Smooth muscle cell (in vitro differentiated cells): ENCODE measurements around the gene TMEM143. TPM values are rescaled to one million over a fixed set of nuclear protein-coding genes. Genes with fewer than 3 reads are reported as not detected.

Source experiments
- DNase-seq: peaks from one replicate; lab custom pipeline; 2025; ENCODE audit not compliant: unreplicated experiment; lab: John Stamatoyannopoulos, UW
- H2AFZ ChIP-seq: fragments of 200-600 bp; sonication (generic); 2 replicates; pipeline ENCODE4 v1.6.0; 2016; ENCODE audit warnings: antibody characterized with exemption, low read depth, mild to moderate bottlenecking
- H3F3A ChIP-seq: fragments of 200-600 bp; sonication (generic); 2 replicates; pipeline ENCODE4 v1.6.0; 2017; ENCODE audit warnings: antibody characterized with exemption, low read depth
- H3K27ac ChIP-seq: fragments of 200-600 bp; sonication (generic); 2 replicates; pipeline ENCODE4 v1.5.1; 2016; ENCODE audit warnings: low read depth, mild to moderate bottlenecking
- H3K27me3 ChIP-seq: fragments of 200-600 bp; sonication (generic); 2 replicates; pipeline ENCODE4 v1.6.1; 2016; ENCODE audit warnings: low read depth, mild to moderate bottlenecking
- H3K36me3 ChIP-seq: fragments of 200-600 bp; sonication (generic); 2 replicates; pipeline ENCODE4 v1.5.1; 2016; ENCODE audit warnings: low read depth
- H3K4me1 ChIP-seq: fragments of 200-600 bp; sonication (generic); 2 replicates; pipeline ENCODE4 v1.5.1; 2016; ENCODE audit warnings: low read depth
- H3K4me2 ChIP-seq: fragments of 200-600 bp; sonication (generic); 2 replicates; pipeline ENCODE4 v1.6.0; 2016; ENCODE audit warnings: mild to moderate bottlenecking
- H3K4me3 ChIP-seq: fragments of 200-600 bp; sonication (generic); 2 replicates; pipeline ENCODE4 v1.5.1; 2016; ENCODE audit warnings: mild to moderate bottlenecking
- H3K79me2 ChIP-seq: fragments of 200-600 bp; sonication (generic); 2 replicates; pipeline ENCODE4 v1.6.0; 2016; ENCODE audit warnings: low read depth, mild to moderate bottlenecking
- H3K9ac ChIP-seq: fragments of 200-600 bp; sonication (generic); 2 replicates; pipeline ENCODE4 v1.6.0; 2016; ENCODE audit warnings: low read depth
- H3K9me3 ChIP-seq: fragments of 200-600 bp; sonication (generic); replicated peaks from 2 replicates; pipeline ENCODE4 v1.5.1; 2016; ENCODE audit warnings: low read depth
- H4K20me1 ChIP-seq: fragments of 200-600 bp; sonication (generic); 2 replicates; pipeline ENCODE4 v1.6.0; 2016; ENCODE audit warnings: low read depth
- WGBS: methylation state at CpG from one replicate; pipeline ENCODE4 v1.1.7; 2016; ENCODE audit warnings: low lambda C conversion rate; 5-methylcytosine and 5-hydroxymethylcytosine counted together
- polyA plus RNA-seq: library from polyadenylated mRNA; unstranded; fragments of >200 nt; fragmentation: Nextera tagmentation; extraction: Ambion mirVana; gene quantifications from 2 replicates; pipeline ENCODE4 v1.2.1, GENCODE V29; 2016
- total RNA-seq: library from RNA; depleted of rRNA; stranded (reverse); fragments of >200 nt; gene quantifications from 2 replicates; pipeline ENCODE4 v1.2.3, GENCODE V29; 2014
- TF ChIP-seq, protein P1 (sequence below): fragments of 200-600 bp; sonication (generic); IDR thresholded peaks from 2 replicates; pipeline ENCODE4 v1.5.1; 2017; ENCODE audit warnings: borderline replicate concordance, mild to moderate bottlenecking, antibody characterized with exemption; ENCODE audit not compliant: insufficient read depth, poor library complexity, severe bottlenecking

Gene TMEM143
- total and polyA plus RNA-seq, 2 experiments from 2014 or later = 3.8 to 11.2 TPM

- H3K79me2 ChIP-seq = peaks cover 32% of the 10 kb centered on the region
- peak; percentile 57 for DNase-seq
- peaks cover 27% of the 10 kb centered on the region for H3K4me1 ChIP-seq
- peak within 1 kb of the TSS; percentile 95 for H3K9ac ChIP-seq
- H3F3A ChIP-seq = peaks cover 5% of the 10 kb centered on the region
- H4K20me1 ChIP-seq = peaks cover 32% of the 10 kb centered on the region
- H3K36me3 ChIP-seq = no peaks in the 10 kb centered on the region
- peak within 1 kb of the TSS; percentile 72 for H3K27ac ChIP-seq
- TF ChIP-seq, protein P1, sequence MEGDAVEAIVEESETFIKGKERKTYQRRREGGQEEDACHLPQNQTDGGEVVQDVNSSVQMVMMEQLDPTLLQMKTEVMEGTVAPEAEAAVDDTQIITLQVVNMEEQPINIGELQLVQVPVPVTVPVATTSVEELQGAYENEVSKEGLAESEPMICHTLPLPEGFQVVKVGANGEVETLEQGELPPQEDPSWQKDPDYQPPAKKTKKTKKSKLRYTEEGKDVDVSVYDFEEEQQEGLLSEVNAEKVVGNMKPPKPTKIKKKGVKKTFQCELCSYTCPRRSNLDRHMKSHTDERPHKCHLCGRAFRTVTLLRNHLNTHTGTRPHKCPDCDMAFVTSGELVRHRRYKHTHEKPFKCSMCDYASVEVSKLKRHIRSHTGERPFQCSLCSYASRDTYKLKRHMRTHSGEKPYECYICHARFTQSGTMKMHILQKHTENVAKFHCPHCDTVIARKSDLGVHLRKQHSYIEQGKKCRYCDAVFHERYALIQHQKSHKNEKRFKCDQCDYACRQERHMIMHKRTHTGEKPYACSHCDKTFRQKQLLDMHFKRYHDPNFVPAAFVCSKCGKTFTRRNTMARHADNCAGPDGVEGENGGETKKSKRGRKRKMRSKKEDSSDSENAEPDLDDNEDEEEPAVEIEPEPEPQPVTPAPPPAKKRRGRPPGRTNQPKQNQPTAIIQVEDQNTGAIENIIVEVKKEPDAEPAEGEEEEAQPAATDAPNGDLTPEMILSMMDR = peak; percentile 80
- WGBS = 14% methylated on average over 19 of the region's 42 CpGs
- peak within 1 kb of the TSS; percentile 23 for H2AFZ ChIP-seq
- H3K4me2 ChIP-seq = peak within 1 kb of the TSS; percentile 86
- no peaks in the 10 kb centered on the region for H3K27me3 ChIP-seq
- H3K4me3 ChIP-seq = peak within 1 kb of the TSS; percentile 83
- no peaks in the 10 kb centered on the region for H3K9me3 ChIP-seq
These were observed 27.6 kb upstream of the TMEM143 start, which contains the start of gene KDELR1 for GRCh38 chr19:48391100-48392005. TSS of gene KDELR1 (minus strand) at chr19:48391551. CDS start at chr19:48391358, 193 bp downstream.

GRCh38 chr19:48390188-48391099 is 26.7 kb upstream of the TMEM143 start:
- Histone ChIP-seq H3K27me3 (no peaks in the 10 kb centered on the region), H3K36me3 (peaks cover 3% of the 10 kb centered on the region), H3K4me1 (peaks cover 18% of the 10 kb centered on the region), H3K9me3 (no peaks in the 10 kb centered on the region), H3K79me2 (peaks cover 32% of the 10 kb centered on the region), H3K27ac (peak overlapping the region; percentile 72), H3F3A (peaks cover 5% of the 10 kb centered on the region), H3K4me2 (peak overlapping the region; percentile 86), H4K20me1 (peaks cover 40% of the 10 kb centered on the region), H3K4me3 (peak overlapping the region; percentile 83), H3K9ac (peak overlapping the region; percentile 95), H2AFZ (peak overlapping the region; percentile 23)
- no peak for DNase-seq
- TF ChIP-seq, protein P1 = peak; percentile 48
- WGBS = 8% methylated on average over 15 of the region's 24 CpGs

DNA sequence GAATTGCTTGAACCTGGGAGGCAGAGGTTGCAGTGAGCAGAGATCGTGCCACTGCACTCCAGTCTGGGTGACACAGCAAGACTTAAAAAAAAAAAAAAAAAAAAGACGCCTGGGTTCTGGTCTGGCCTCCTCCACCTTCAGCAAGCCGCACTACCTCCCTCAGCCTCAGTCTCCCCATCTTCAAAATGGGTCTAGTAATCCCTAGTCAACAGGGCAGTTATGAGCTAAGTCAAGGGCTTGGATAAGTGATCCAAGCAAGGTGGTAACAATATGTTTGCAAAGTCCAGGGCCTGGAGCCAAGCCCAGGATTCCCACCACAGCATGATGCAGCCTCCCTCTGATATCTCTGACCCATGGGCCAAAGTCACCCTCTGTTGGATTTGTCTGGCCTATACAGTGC is 23.2 kb upstream of the TMEM143 start:
- H3K4me1 ChIP-seq = no peaks in the 10 kb centered on the region
- no peak for DNase-seq
- H3K9me3 ChIP-seq = no peaks in the 10 kb centered on the region
- no peak overlapping the region for H3K4me2 ChIP-seq
- peaks cover 15% of the 10 kb centered on the region for H3F3A ChIP-seq
- H3K27ac ChIP-seq = no peak overlapping the region
- peaks cover 60% of the 10 kb centered on the region for H4K20me1 ChIP-seq
- H3K36me3 ChIP-seq = peaks cover 3% of the 10 kb centered on the region
- H2AFZ ChIP-seq = no peak overlapping the region
- no peaks in the 10 kb centered on the region for H3K27me3 ChIP-seq
- no peak overlapping the region for H3K9ac ChIP-seq
- H3K4me3 ChIP-seq = no peak overlapping the region
- TF ChIP-seq, protein P1 = no peak
- H3K79me2 ChIP-seq = peaks cover 32% of the 10 kb centered on the region
- WGBS = 95% methylated on average over 3 of the region's 3 CpGs
